ENCODE data around the gene MCF2L2. TPM values are rescaled to one million over a fixed set of nuclear protein-coding genes. Genes with fewer than 3 reads are reported as not detected.

Gene MCF2L2
- total RNA-seq, 1 donor from 2014 or later, result 2.1 TPM

GRCh38 chr3:183285318-183285717 is 143.1 kb downstream of the MCF2L2 start:
- Mint-ChIP-seq H3K27me3 (ENCODE audit: low read depth) (no peaks in the 10 kb centered on the region), H3K36me3 (ENCODE audit: low read depth) (no peaks in the 10 kb centered on the region), H3K27ac (ENCODE audit: unreplicated experiment) (no peak overlapping the region), H3K4me1 (peaks cover 5% of the 10 kb centered on the region), H3K4me3 (no peak overlapping the region), H3K9me3 (no peaks in the 10 kb centered on the region)
- TF ChIP-seq, protein P1, sequence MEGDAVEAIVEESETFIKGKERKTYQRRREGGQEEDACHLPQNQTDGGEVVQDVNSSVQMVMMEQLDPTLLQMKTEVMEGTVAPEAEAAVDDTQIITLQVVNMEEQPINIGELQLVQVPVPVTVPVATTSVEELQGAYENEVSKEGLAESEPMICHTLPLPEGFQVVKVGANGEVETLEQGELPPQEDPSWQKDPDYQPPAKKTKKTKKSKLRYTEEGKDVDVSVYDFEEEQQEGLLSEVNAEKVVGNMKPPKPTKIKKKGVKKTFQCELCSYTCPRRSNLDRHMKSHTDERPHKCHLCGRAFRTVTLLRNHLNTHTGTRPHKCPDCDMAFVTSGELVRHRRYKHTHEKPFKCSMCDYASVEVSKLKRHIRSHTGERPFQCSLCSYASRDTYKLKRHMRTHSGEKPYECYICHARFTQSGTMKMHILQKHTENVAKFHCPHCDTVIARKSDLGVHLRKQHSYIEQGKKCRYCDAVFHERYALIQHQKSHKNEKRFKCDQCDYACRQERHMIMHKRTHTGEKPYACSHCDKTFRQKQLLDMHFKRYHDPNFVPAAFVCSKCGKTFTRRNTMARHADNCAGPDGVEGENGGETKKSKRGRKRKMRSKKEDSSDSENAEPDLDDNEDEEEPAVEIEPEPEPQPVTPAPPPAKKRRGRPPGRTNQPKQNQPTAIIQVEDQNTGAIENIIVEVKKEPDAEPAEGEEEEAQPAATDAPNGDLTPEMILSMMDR (conservative IDR thresholded peaks at IDR 0.05), result no peak
- no peak for DNase-seq (ENCODE audit: low read depth, low spot score)

DNA sequence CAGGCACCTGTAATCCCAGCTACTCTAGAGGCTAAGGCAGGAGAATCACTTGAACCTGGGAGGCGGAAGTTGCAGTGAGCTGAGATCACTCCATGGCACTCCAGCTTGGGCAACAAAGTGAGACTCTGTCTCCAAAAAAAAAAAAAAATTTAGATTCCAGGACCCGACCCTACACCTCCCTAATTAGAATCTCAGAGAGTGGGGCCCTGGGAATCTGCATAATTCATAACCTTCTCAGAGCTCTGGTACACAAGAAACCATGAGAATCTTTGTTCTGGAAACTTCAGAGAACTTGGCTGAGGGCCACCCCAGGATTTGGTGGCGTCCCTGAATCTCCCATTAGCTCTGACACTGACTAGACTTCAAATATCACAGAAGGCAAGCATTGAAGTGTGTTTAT is 143.8 kb downstream of the MCF2L2 start:
- Mint-ChIP-seq H3K4me3 (no peak overlapping the region), H3K36me3 (ENCODE audit: low read depth) (no peaks in the 10 kb centered on the region), H3K4me1 (peaks cover 6% of the 10 kb centered on the region), H3K27ac (ENCODE audit: unreplicated experiment) (no peak overlapping the region), H3K27me3 (ENCODE audit: low read depth) (no peaks in the 10 kb centered on the region), H3K9me3 (no peaks in the 10 kb centered on the region)
- TF ChIP-seq, protein P1 (conservative IDR thresholded peaks at IDR 0.05), result no peak
- DNase-seq (ENCODE audit: low read depth, low spot score), result no peak

DNA sequence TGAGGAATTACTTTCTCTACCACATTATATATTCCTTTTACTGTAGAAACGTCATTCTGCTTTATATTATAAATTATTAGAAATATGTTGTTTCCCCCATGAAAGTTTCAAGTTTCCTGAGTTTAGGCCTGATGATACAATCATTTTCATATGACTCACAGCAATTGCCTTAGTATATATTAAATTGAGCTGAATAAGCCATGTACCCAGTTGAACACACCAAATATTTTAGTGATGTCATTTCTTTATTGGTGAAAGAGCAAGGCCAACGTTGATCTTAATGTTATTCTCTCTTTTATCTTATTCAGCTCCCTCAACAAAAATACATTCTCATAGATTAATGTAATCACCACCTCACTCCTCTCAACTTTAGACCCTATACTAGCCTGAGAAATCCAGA is 144.5 kb downstream of the MCF2L2 start:
- Mint-ChIP-seq H3K4me3 (no peak overlapping the region), H3K27ac (ENCODE audit: unreplicated experiment) (no peak overlapping the region), H3K36me3 (ENCODE audit: low read depth) (no peaks in the 10 kb centered on the region), H3K4me1 (peaks cover 12% of the 10 kb centered on the region), H3K27me3 (ENCODE audit: low read depth) (no peaks in the 10 kb centered on the region), H3K9me3 (no peaks in the 10 kb centered on the region)
- no peak for DNase-seq (ENCODE audit: low read depth, low spot score)
- TF ChIP-seq, protein P1 (conservative IDR thresholded peaks at IDR 0.05), result no peak

DNA sequence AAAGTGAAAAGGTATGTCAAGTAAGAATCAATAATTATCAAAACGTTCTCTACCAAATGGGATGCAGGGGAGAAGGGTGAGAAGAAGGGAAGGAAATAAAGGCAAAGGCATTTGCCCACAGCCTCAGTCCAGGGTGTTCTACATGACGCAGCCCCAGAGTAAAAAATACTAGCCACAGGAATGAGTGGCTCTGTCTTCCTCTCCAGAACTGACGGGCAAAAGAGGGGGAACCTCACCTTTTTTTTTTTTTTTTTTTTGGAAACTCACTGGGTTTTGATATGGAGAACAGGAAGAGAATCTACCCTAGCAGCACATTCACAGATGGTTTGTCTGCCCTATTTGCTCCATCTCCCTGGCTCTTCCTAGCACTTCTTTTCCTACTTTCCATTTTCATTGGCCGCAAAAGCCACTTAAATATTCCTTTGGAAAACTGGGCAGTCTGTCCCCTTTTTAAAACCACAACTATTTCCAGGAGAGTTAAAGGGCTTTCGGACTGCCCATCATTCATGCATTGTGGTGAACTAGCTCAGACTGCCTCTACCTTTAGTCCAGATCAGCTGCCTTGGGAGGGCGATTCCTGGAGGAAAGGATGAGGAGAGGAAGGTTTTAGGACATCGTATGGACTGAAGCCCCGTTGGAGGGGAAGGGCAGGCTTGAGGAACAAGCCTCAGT is 147.2 kb downstream of the MCF2L2 start:
- TF ChIP-seq, protein P1 (conservative IDR thresholded peaks at IDR 0.05), result no peak
- Mint-ChIP-seq H3K4me3 (no peak overlapping the region), H3K9me3 (no peaks in the 10 kb centered on the region), H3K36me3 (ENCODE audit: low read depth) (no peaks in the 10 kb centered on the region), H3K27me3 (ENCODE audit: low read depth) (no peaks in the 10 kb centered on the region), H3K4me1 (peaks cover 16% of the 10 kb centered on the region), H3K27ac (ENCODE audit: unreplicated experiment) (peak overlapping the region; percentile 47)
- no peak for DNase-seq (ENCODE audit: low read depth, low spot score)

- Mint-ChIP-seq H3K27me3 (ENCODE audit: low read depth) (no peaks in the 10 kb centered on the region), H3K4me1 (peaks cover 16% of the 10 kb centered on the region), H3K27ac (ENCODE audit: unreplicated experiment) (no peak overlapping the region), H3K36me3 (ENCODE audit: low read depth) (no peaks in the 10 kb centered on the region), H3K9me3 (no peaks in the 10 kb centered on the region), H3K4me3 (no peak overlapping the region)
- no peak for DNase-seq (ENCODE audit: low read depth, low spot score)
- TF ChIP-seq, protein P1 (conservative IDR thresholded peaks at IDR 0.05), result no peak
These were observed 149.0 kb downstream of the MCF2L2 start for GRCh38 chr3:183279371-183279770.
